H9 (cell line): ENCODE data around the gene COA5. TPM values are rescaled to one million over a fixed set of nuclear protein-coding genes. Genes with fewer than 3 reads are reported as not detected.

ENCODE experiments used
- DNase-seq: peaks from one replicate; pipeline ENCODE4 v3.0.0-alpha.2; 2017
- H2AFZ ChIP-seq: one replicate; pipeline ENCODE4 v1.6.1; 2013; ENCODE audit warnings: mild to moderate bottlenecking, low read length, control low read depth, moderate library complexity
- H2AK5ac ChIP-seq: 2 replicates; pipeline ENCODE4 v1.6.1; 2013; ENCODE audit warnings: low read length, control low read depth, mixed read lengths; ENCODE audit not compliant: insufficient read length
- H2BK120ac ChIP-seq: one replicate; pipeline ENCODE4 v1.6.1; 2013; ENCODE audit warnings: low read depth, mild to moderate bottlenecking, low read length, control low read depth, inconsistent platforms; ENCODE audit not compliant: poor library complexity, severe bottlenecking
- H2BK12ac ChIP-seq: 2 replicates; pipeline ENCODE4 v1.6.1; 2013; ENCODE audit warnings: low read length, control low read depth, mixed read lengths, low read depth; ENCODE audit not compliant: insufficient read length
- H2BK15ac ChIP-seq: 2 replicates; pipeline ENCODE4 v1.6.1; 2013; ENCODE audit warnings: low read depth, low read length, control low read depth
- H2BK20ac ChIP-seq: one replicate; pipeline ENCODE4 v1.6.1; 2013; ENCODE audit warnings: low read depth, mild to moderate bottlenecking, low read length, control low read depth, inconsistent platforms; ENCODE audit not compliant: poor library complexity, severe bottlenecking
- H2BK5ac ChIP-seq: 2 replicates; pipeline ENCODE4 v1.6.1; 2013; ENCODE audit warnings: low read length, control low read depth, mixed read lengths; ENCODE audit not compliant: insufficient read length
- H3K14ac ChIP-seq: 2 replicates; pipeline ENCODE4 v1.6.1; 2013; ENCODE audit warnings: low read length, control low read depth; ENCODE audit not compliant: insufficient read depth
- H3K18ac ChIP-seq: 2 replicates; pipeline ENCODE4 v1.6.1; 2013; ENCODE audit warnings: low read depth, mild to moderate bottlenecking, mixed read lengths, low read length, control low read depth; ENCODE audit not compliant: insufficient read length
- H3K23ac ChIP-seq: 2 replicates; pipeline ENCODE4 v1.6.1; 2013; ENCODE audit warnings: low read length, control low read depth, mixed read lengths, low read depth; ENCODE audit not compliant: insufficient read length
- H3K23me2 ChIP-seq: 2 replicates; pipeline ENCODE4 v1.6.1; 2013; ENCODE audit warnings: low read depth, mild to moderate bottlenecking, mixed read lengths, low read length, control low read depth; ENCODE audit not compliant: insufficient read length, poor library complexity, severe bottlenecking
- H3K27ac ChIP-seq: 2 replicates; pipeline ENCODE4 v1.5.1; 2013; ENCODE audit warnings: low read length, control low read depth, mixed read lengths, low read depth; ENCODE audit not compliant: insufficient read length
- H3K27me3 ChIP-seq: 2 replicates; pipeline ENCODE4 v1.6.1; 2013; ENCODE audit warnings: low read length, control low read depth, inconsistent platforms; ENCODE audit not compliant: insufficient read depth
- H3K4ac ChIP-seq: 2 replicates; pipeline ENCODE4 v1.6.1; 2013; ENCODE audit warnings: low read depth, mild to moderate bottlenecking, control low read depth, inconsistent platforms, low read length, moderate library complexity
- H3K4me1 ChIP-seq: 2 replicates; pipeline ENCODE4 v1.6.1; 2013; ENCODE audit warnings: low read length, control low read depth, inconsistent platforms; ENCODE audit not compliant: insufficient read depth
- H3K4me2 ChIP-seq: 2 replicates; pipeline ENCODE4 v1.6.1; 2013; ENCODE audit warnings: low read length, control low read depth, mixed read lengths; ENCODE audit not compliant: insufficient read length, insufficient read depth
- H3K56ac ChIP-seq: 2 replicates; pipeline ENCODE4 v1.6.1; 2013; ENCODE audit warnings: low read depth, mild to moderate bottlenecking, mixed read lengths, low read length, control low read depth; ENCODE audit not compliant: insufficient read length
- H3K79me1 ChIP-seq: 2 replicates; pipeline ENCODE4 v1.6.1; 2013; ENCODE audit warnings: low read depth, mild to moderate bottlenecking, moderate library complexity, low read length, control low read depth, inconsistent platforms; ENCODE audit not compliant: insufficient read depth, poor library complexity, severe bottlenecking
- H3K79me2 ChIP-seq: 2 replicates; pipeline ENCODE4 v1.6.1; 2013; ENCODE audit warnings: low read length, control low read depth, inconsistent platforms; ENCODE audit not compliant: insufficient read depth
- H3K9ac ChIP-seq: 2 replicates; pipeline ENCODE4 v1.6.1; 2013; ENCODE audit warnings: low read length, control low read depth, mixed read lengths; ENCODE audit not compliant: insufficient read length; ENCODE audit errors: extremely low read depth
- H3K9me3 ChIP-seq: one replicate; pipeline ENCODE4 v1.6.1; 2013; ENCODE audit warnings: low read depth, low read length, inconsistent platforms; ENCODE audit not compliant: control insufficient read depth
- H3T11ph ChIP-seq: one replicate; pipeline ENCODE4 v1.6.1; 2013; ENCODE audit warnings: mild to moderate bottlenecking, low read length, control low read depth, inconsistent platforms
- H4K20me1 ChIP-seq: one replicate; pipeline ENCODE4 v1.6.1; 2013; ENCODE audit not compliant: control insufficient read depth, insufficient read length, insufficient read depth
- H4K5ac ChIP-seq: 2 replicates; pipeline ENCODE4 v1.6.1; 2013; ENCODE audit warnings: low read depth, mild to moderate bottlenecking, mixed read lengths, low read length, control low read depth; ENCODE audit not compliant: insufficient read length
- H4K8ac ChIP-seq: replicated peaks from 2 replicates; pipeline ENCODE4 v1.6.1; 2013; ENCODE audit warnings: low read length, control low read depth, mixed read lengths, low read depth; ENCODE audit not compliant: insufficient read length
- H4K91ac ChIP-seq: 2 replicates; pipeline ENCODE4 v1.6.1; 2013; ENCODE audit warnings: low read depth, mild to moderate bottlenecking, moderate library complexity, mixed read lengths, low read length, control low read depth; ENCODE audit not compliant: insufficient read length
- H3K27ac Mint-ChIP-seq, 3 experiments: 2 replicates in 2 of 3; 3 replicates in 1 of 3; pipeline ENCODE4 v1.8.0; 2020 to 2021; ENCODE audit warnings: mixed read lengths in 3 of 3, mild to moderate bottlenecking in 1 of 3, moderate library complexity in 1 of 3
- H3K27me3 Mint-ChIP-seq: 2 replicates; pipeline ENCODE4 v1.8.0; 2021; ENCODE audit warnings: low read depth, mild to moderate bottlenecking, moderate library complexity, mixed read lengths
- H3K36me3 Mint-ChIP-seq, 3 experiments: 2 replicates in 2 of 3; 3 replicates in 1 of 3; pipeline ENCODE4 v1.8.0; 2020 to 2021; ENCODE audit warnings: low read depth in 3 of 3, mixed read lengths in 3 of 3; ENCODE audit not compliant: insufficient read depth in 1 of 3
- H3K4me1 Mint-ChIP-seq, 2 experiments: 2 replicates each; pipeline ENCODE4 v1.8.0; 2020; ENCODE audit warnings: mixed read lengths in 2 of 2
- H3K4me3 Mint-ChIP-seq, 2 experiments: 2 replicates in 1 of 2; 3 replicates in 1 of 2; pipeline ENCODE4 v1.8.0; 2020 to 2021; ENCODE audit warnings: mild to moderate bottlenecking in 2 of 2, mixed read lengths in 2 of 2, moderate library complexity in 1 of 2
- H3K9me3 Mint-ChIP-seq, 2 experiments: 2 replicates in 1 of 2; 3 replicates in 1 of 2; pipeline ENCODE4 v1.8.0; 2020; ENCODE audit warnings: mild to moderate bottlenecking in 2 of 2, mixed read lengths in 2 of 2, moderate library complexity in 1 of 2
- WGBS: extraction: QIAGEN DNeasy Blood & Tissue Kit; methylation state at CpG from one replicate; pipeline ENCODE4 v1.1.7; 2013; ENCODE audit warnings: missing lambda C conversion rate, low lambda C conversion rate, mixed read lengths; ENCODE audit not compliant: insufficient read length; ENCODE audit errors: extremely low coverage; 5-methylcytosine and 5-hydroxymethylcytosine counted together
- total RNA-seq: library from RNA; stranded (reverse); gene quantifications from 2 replicates; pipeline ENCODE4 v1.2.1, GENCODE V29; 2021
- TF ChIP-seq, protein P1 (sequence below): fragments of 200-600 bp; sonication (generic); conservative IDR thresholded peaks from 3 replicates; pipeline ENCODE4 v1.8.0; 2021; ENCODE audit warnings: antibody characterized with exemption, mild to moderate bottlenecking

The COA5 gene
- total RNA-seq, 1 experiment from 2014 or later: 23.6 TPM

DNA sequence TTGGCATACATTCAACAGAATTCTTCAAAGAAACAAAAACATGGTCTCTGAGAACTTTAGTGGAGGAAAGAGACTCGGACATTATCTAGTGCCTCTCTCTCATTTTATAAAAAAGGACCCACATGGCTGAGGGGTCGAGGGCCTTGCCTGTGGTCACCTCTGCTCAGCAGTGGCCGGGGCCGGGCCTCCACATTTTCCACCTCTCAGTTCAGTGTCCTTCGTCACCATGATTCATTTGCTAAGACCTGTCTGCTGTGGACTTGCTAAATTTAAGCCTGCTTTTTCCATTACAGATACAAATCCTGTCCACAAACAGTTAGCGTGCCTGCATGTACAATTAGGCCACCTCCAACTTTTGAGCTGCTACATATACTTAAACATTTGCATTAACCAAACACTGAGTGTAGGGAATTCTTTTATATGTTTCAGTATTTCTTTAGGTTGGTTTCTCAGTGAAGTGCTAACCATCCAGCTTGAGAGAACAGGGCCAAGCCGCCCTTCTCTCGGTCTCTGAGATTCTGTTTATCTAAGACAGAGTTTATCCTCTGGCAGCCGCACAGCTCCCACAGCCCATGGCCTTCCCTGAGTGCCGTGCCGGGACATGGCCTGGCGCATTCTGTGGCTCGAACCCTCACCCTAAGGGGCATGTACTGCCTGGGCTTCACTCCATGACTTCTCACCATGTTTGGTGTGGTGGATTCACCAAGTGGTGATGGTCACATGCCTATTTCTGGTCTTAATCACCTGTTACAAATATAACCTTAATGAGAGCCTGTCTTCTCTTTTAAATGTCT lies 46.2 kb downstream of the COA5 start:
- H3K27me3 Mint-ChIP-seq: no peaks in the 10 kb centered on the region
- no peak overlapping the region for H3K56ac ChIP-seq
- H3K4me3 Mint-ChIP-seq: no peak overlapping the region
- H4K5ac ChIP-seq: no peak overlapping the region
- DNase-seq: no peak
- no peak overlapping the region for H2BK15ac ChIP-seq
- no peak overlapping the region for H4K91ac ChIP-seq
- H3K4me1 Mint-ChIP-seq: no peaks in the 10 kb centered on the region
- H3K36me3 Mint-ChIP-seq: peaks cover 12 to 81% (median 56%) of the 10 kb centered on the region in 3 experiments; a peak in 6 of 7 replicates
- H3K9me3 Mint-ChIP-seq: no peaks in the 10 kb centered on the region; a peak in 1 of 5 replicates
- H3K79me2 ChIP-seq: no peaks in the 10 kb centered on the region
- H3K18ac ChIP-seq: no peak overlapping the region
- H2BK20ac ChIP-seq: no peak overlapping the region
- WGBS: no CpG with 5 or more reads among the region's 13 CpGs
- H2AK5ac ChIP-seq: no peak overlapping the region
- H3K27ac Mint-ChIP-seq: no peak overlapping the region; a peak in 1 of 7 replicates
- TF ChIP-seq, protein P1, sequence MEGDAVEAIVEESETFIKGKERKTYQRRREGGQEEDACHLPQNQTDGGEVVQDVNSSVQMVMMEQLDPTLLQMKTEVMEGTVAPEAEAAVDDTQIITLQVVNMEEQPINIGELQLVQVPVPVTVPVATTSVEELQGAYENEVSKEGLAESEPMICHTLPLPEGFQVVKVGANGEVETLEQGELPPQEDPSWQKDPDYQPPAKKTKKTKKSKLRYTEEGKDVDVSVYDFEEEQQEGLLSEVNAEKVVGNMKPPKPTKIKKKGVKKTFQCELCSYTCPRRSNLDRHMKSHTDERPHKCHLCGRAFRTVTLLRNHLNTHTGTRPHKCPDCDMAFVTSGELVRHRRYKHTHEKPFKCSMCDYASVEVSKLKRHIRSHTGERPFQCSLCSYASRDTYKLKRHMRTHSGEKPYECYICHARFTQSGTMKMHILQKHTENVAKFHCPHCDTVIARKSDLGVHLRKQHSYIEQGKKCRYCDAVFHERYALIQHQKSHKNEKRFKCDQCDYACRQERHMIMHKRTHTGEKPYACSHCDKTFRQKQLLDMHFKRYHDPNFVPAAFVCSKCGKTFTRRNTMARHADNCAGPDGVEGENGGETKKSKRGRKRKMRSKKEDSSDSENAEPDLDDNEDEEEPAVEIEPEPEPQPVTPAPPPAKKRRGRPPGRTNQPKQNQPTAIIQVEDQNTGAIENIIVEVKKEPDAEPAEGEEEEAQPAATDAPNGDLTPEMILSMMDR: no peak
- H3K23ac ChIP-seq: no peak overlapping the region
- no peaks in the 10 kb centered on the region for H3K23me2 ChIP-seq
- no peaks in the 10 kb centered on the region for H3K27me3 ChIP-seq
- H3K4me1 ChIP-seq: no peaks in the 10 kb centered on the region
- no peak overlapping the region for H3K4ac ChIP-seq
- H3T11ph ChIP-seq: no peak overlapping the region
- H3K27ac ChIP-seq: no peak overlapping the region
- no peak overlapping the region for H3K4me2 ChIP-seq
- no peak overlapping the region for H2BK5ac ChIP-seq
- H2AFZ ChIP-seq: no peak overlapping the region
- no peak overlapping the region; the same call in 1 of the 2 replicates for H3K14ac ChIP-seq
- H3K9ac ChIP-seq: no peak overlapping the region
- H3K9me3 ChIP-seq: no peaks in the 10 kb centered on the region
- no peaks in the 10 kb centered on the region for H3K79me1 ChIP-seq
- no peak overlapping the region for H2BK12ac ChIP-seq
- no peaks in the 10 kb centered on the region for H4K20me1 ChIP-seq
- no peak overlapping the region for H2BK120ac ChIP-seq
- no peak overlapping the region for H4K8ac ChIP-seq
